Lung (tissue), 12 donors: ENCODE data around the gene TRIM77. TPM values are rescaled to one million over a fixed set of nuclear protein-coding genes. Genes with fewer than 3 reads are reported as not detected.
"Not testable (repeated sequence)": the region's sequence is repeated elsewhere in the genome, so short reads cannot be mapped to it uniquely, and the experiment has no call there.

Experiments used
- ATAC-seq: fragments of 200-7000 bp; cut with Tn5 transposase; one replicate; pipeline ENCODE4 v1.9.1; 2020; ENCODE audit warnings: moderate number of reproducible peaks; ENCODE audit not compliant: insufficient read depth, low FRiP score
- DNase-seq, 3 donors: peaks; one replicate each; pipeline ENCODE4 v3.0.0-alpha.2; 2013 to 2017
- H3K27ac ChIP-seq, 2 donors: one replicate each; pipeline ENCODE4 v1.5.1; 2013; ENCODE audit warnings: mild to moderate bottlenecking in 2 of 2, moderate library complexity in 2 of 2, control low read depth in 1 of 2, inconsistent platforms in 1 of 2, low read depth in 1 of 2, low read length in 1 of 2
- H3K27me3 ChIP-seq, 3 donors: one replicate each; pipeline ENCODE4 v1.5.1; 2013; ENCODE audit warnings: low read length in 2 of 3; ENCODE audit not compliant: control insufficient read depth in 3 of 3, insufficient read depth in 3 of 3
- H3K36me3 ChIP-seq, 4 donors: one replicate each; pipeline ENCODE4 v1.5.1; 2013; ENCODE audit warnings: low read length in 4 of 4, mild to moderate bottlenecking in 1 of 4, moderate library complexity in 1 of 4; ENCODE audit not compliant: control insufficient read depth in 4 of 4, insufficient read depth in 4 of 4
- H3K4me1 ChIP-seq, 5 donors: one replicate each; pipeline ENCODE4 v1.5.1; 2013; ENCODE audit warnings: low read length in 5 of 5, mild to moderate bottlenecking in 2 of 5, moderate library complexity in 1 of 5; ENCODE audit not compliant: control insufficient read depth in 5 of 5, insufficient read depth in 5 of 5
- H3K4me3 ChIP-seq: one replicate; pipeline ENCODE4 v1.5.1; 2013; ENCODE audit warnings: mild to moderate bottlenecking, control low read depth, moderate library complexity
- H3K9ac ChIP-seq, 2 donors: one replicate each; pipeline ENCODE4 v1.5.1; 2013; ENCODE audit warnings: low read length in 2 of 2, control low read depth in 1 of 2; ENCODE audit not compliant: insufficient read depth in 1 of 2
- H3K9me3 ChIP-seq, 4 donors: one replicate each; pipeline ENCODE4 v1.5.1; 2013; ENCODE audit warnings: low read length in 3 of 4, mild to moderate bottlenecking in 1 of 4, moderate library complexity in 1 of 4; ENCODE audit not compliant: control insufficient read depth in 4 of 4, insufficient read depth in 3 of 4
- CTCF ChIP-seq: IDR thresholded peaks from 2 replicates; pipeline ENCODE4 v1.5.1; 2012; ENCODE audit warnings: mild to moderate bottlenecking; ENCODE audit errors: control extremely low read depth, extremely low read depth
- WGBS, 2 donors: extraction: QIAGEN DNeasy Blood & Tissue Kit; methylation state at CpG; one replicate each; pipeline ENCODE4 v1.1.7; 2013; 5-methylcytosine and 5-hydroxymethylcytosine counted together
- polyA plus RNA-seq, 2 donors: library from polyadenylated mRNA; stranded (reverse); fragments of 200-250 nt; gene quantifications; one replicate each; pipeline ENCODE4 v1.2.1, GENCODE V29; 2013
- total RNA-seq, 2 donors: library from RNA; depleted of rRNA in 1 of 2; stranded (reverse); fragments of >200 nt in 1 of 2; gene quantifications; one replicate each; pipeline ENCODE4 v1.2.1, GENCODE V29; 2014 to 2021
- donor health status: control.
- donor health status: control.
- donor health status: Bipolar disorder and iron deficiency.
- donor health status: healthy.
- donor health status: DM: yes; HTN: yes; CAD: no.

The TRIM77 gene
- total and polyA plus RNA-seq, 4 donors, result not detected

GRCh38 chr11:89675948-89676347 lies 34.2 kb upstream of the TRIM77 start:
- H3K27me3 ChIP-seq, H3K4me1 ChIP-seq, H3K9me3 ChIP-seq, H3K36me3 ChIP-seq, H3K27ac ChIP-seq, ATAC-seq, H3K4me3 ChIP-seq, DNase-seq, H3K9ac ChIP-seq: not testable (repeated sequence)
- WGBS, 2 donors, result 39 to 45% methylated on average over 4 of the region's 4 CpGs

GRCh38 chr11:89707080-89707479 lies 3.0 kb upstream of the TRIM77 start:
- not testable (repeated sequence) for H3K27me3 ChIP-seq, H3K27ac ChIP-seq, H3K4me3 ChIP-seq, H3K9ac ChIP-seq, DNase-seq, H3K36me3 ChIP-seq, ATAC-seq, H3K4me1 ChIP-seq, H3K9me3 ChIP-seq
- 76 to 84% methylated on average over 3 to 4 of the region's 4 CpGs for WGBS, 2 donors

GRCh38 chr11:89724866-89725498 lies 14.9 kb downstream of the TRIM77 start:
- not testable (repeated sequence) for H3K9me3 ChIP-seq, DNase-seq, H3K4me1 ChIP-seq, H3K27me3 ChIP-seq, H3K9ac ChIP-seq, H3K36me3 ChIP-seq, H3K4me3 ChIP-seq, ATAC-seq, H3K27ac ChIP-seq
- WGBS, 2 donors, result 64 to 75% methylated on average over 2 of the region's 2 CpGs

- H3K9ac ChIP-seq, DNase-seq, H3K27me3 ChIP-seq, H3K4me3 ChIP-seq, H3K36me3 ChIP-seq, H3K4me1 ChIP-seq, ATAC-seq, H3K9me3 ChIP-seq, H3K27ac ChIP-seq: not testable (repeated sequence)
- WGBS, 2 donors, result 91 to 93% methylated on average over 17 to 23 of the region's 23 CpGs
Measured at GRCh38 chr11:89730215-89730614, 20.1 kb downstream of the TRIM77 start.

- 30 to 42% methylated on average over 1 of the region's 1 CpG for WGBS, 2 donors
- Histone ChIP-seq H3K4me3 (no peak overlapping the region), H3K27ac (no peak overlapping the region), H3K27me3 (no peaks in the 10 kb centered on the region), H3K36me3 (no peaks in the 10 kb centered on the region), H3K9ac (no peak overlapping the region), H3K4me1 (no peaks in the 10 kb centered on the region), H3K9me3 (no peaks in the 10 kb centered on the region)
- DNase-seq (no peak), ATAC-seq (no peak)
- no peak for TF ChIP-seq CTCF
Measured at GRCh38 chr11:89736566-89736965, 26.5 kb downstream of the TRIM77 start.
